ENCODE data around the gene MOB2. TPM values are rescaled to one million over a fixed set of nuclear protein-coding genes. Genes with fewer than 3 reads are reported as not detected.

MOB2 gene
- total and polyA plus RNA-seq, 9 donors = 28.5 to 50.1 (median 32.0) TPM

GRCh38 chr11:1532606-1533341 lies 46.2 kb upstream of the MOB2 start:
- H3K4me3 ChIP-seq = no peak overlapping the region
- WGBS, 3 donors = 73 to 84% (median 76%) methylated on average over 20 of the region's 20 CpGs
- intact Hi-C loops (cut with DNase I) = loop anchor here in 1 of 4 donors (10.0 kb wide), 1 partner anchor 268 kb away; no protein-coding TSS in a partner anchor
- H3K4me1 ChIP-seq (ENCODE audit: insufficient read depth) = peaks cover 5% of the 10 kb centered on the region
- TF ChIP-seq EP300 (IDR thresholded peaks at IDR 0.05) = no peak
- TF ChIP-seq CTCF (IDR thresholded peaks at IDR 0.05) = no peak
- no peak for TF ChIP-seq POLR2A (IDR thresholded peaks at IDR 0.05)
- no peaks in the 10 kb centered on the region for H3K27me3 ChIP-seq
- no peaks in the 10 kb centered on the region for H3K9me3 ChIP-seq
- no peak overlapping the region for H3K27ac ChIP-seq
- no peak for DNase-seq
- H3K36me3 ChIP-seq = no peaks in the 10 kb centered on the region

GRCh38 chr11:1532014-1532586 lies 45.5 kb upstream of the MOB2 start:
- Histone ChIP-seq H3K4me1 (ENCODE audit: insufficient read depth) (peaks cover 5% of the 10 kb centered on the region), H3K27ac (no peak overlapping the region), H3K4me3 (no peak overlapping the region), H3K36me3 (no peaks in the 10 kb centered on the region), H3K9me3 (no peaks in the 10 kb centered on the region), H3K27me3 (no peaks in the 10 kb centered on the region)
- no peak for DNase-seq
- no peak for TF ChIP-seq POLR2A (IDR thresholded peaks at IDR 0.05)
- no peak for TF ChIP-seq CTCF (IDR thresholded peaks at IDR 0.05)
- no peak for TF ChIP-seq EP300 (IDR thresholded peaks at IDR 0.05)
- 75 to 81% (median 79%) methylated on average over 17 of the region's 17 CpGs for WGBS, 3 donors
- intact Hi-C loops (cut with DNase I) = loop anchor here in 1 of 4 donors (10.0 kb wide), 1 partner anchor 267 kb away; no protein-coding TSS in a partner anchor

- Histone ChIP-seq H3K27me3 (no peaks in the 10 kb centered on the region), H3K27ac (no peak overlapping the region), H3K36me3 (no peaks in the 10 kb centered on the region), H3K4me3 (no peak overlapping the region), H3K9me3 (no peaks in the 10 kb centered on the region), H3K4me1 (ENCODE audit: insufficient read depth) (peaks cover 5% of the 10 kb centered on the region)
- no peak for TF ChIP-seq POLR2A (IDR thresholded peaks at IDR 0.05)
- TF ChIP-seq EP300 (IDR thresholded peaks at IDR 0.05) = no peak
- no peak for TF ChIP-seq CTCF (IDR thresholded peaks at IDR 0.05)
- DNase-seq = no peak
- 58 to 80% (median 66%) methylated on average over 12 of the region's 12 CpGs for WGBS, 3 donors
- intact Hi-C loops (cut with DNase I) = loop anchor here in 1 of 4 donors (10.0 kb wide), 1 partner anchor 267 kb away; no protein-coding TSS in a partner anchor
Measured at GRCh38 chr11:1531449-1532013, 45.0 kb upstream of the MOB2 start.

GRCh38 chr11:1530686-1531448 lies 44.3 kb upstream of the MOB2 start:
- Histone ChIP-seq H3K36me3 (no peaks in the 10 kb centered on the region), H3K27me3 (no peaks in the 10 kb centered on the region), H3K9me3 (no peaks in the 10 kb centered on the region), H3K27ac (no peak overlapping the region), H3K4me1 (ENCODE audit: insufficient read depth) (peaks cover 5% of the 10 kb centered on the region), H3K4me3 (no peak overlapping the region)
- TF ChIP-seq EP300 (IDR thresholded peaks at IDR 0.05) (no peak), POLR2A (IDR thresholded peaks at IDR 0.05) (no peak), CTCF (IDR thresholded peaks at IDR 0.05) (no peak)
- intact Hi-C loops (cut with DNase I) = loop anchor here in 1 of 4 donors (10.0 kb wide), 1 partner anchor 266 kb away; no protein-coding TSS in a partner anchor
- no peak for DNase-seq
- 87 to 92% (median 88%) methylated on average over 18 to 19 of the region's 19 CpGs for WGBS, 3 donors

Data from ovary (tissue), 9 donors.